ENCODE results near the gene AGK.

- TF ChIP-seq CTCF (IDR thresholded peaks at IDR 0.05) = no peak
- no peak for TF ChIP-seq POLR2AphosphoS5 (IDR thresholded peaks at IDR 0.05; ENCODE audit: low read depth, low read length)
- no peak for TF ChIP-seq REST (IDR thresholded peaks at IDR 0.05; ENCODE audit: insufficient read depth in 1 of 2, low read depth in 2 of 2, low read length in 1 of 2)
- no peak for TF ChIP-seq SIN3A (IDR thresholded peaks at IDR 0.05; ENCODE audit: borderline replicate concordance, insufficient read depth, low read depth, low read length)
Measured at GRCh38 chr7:141609576-141609975, 58.4 kb downstream of the AGK start.

Data from Panc1 (cell line).